OCI-LY7 (cell line): ENCODE results near the gene PRKX.

Source experiments
- EZH2phosphoT487 ChIP-seq: fragments of 200-600 bp; sonication (generic); IDR thresholded peaks from 2 replicates; pipeline ENCODE4 v1.6.1; 2018; ENCODE audit warnings: low read depth, borderline replicate concordance, mild to moderate bottlenecking, mixed run types, antibody characterized with exemption, low read length, moderate library complexity, mixed read lengths
- TF ChIP-seq, protein P1 (sequence below): fragments of 200-600 bp; sonication (generic); conservative IDR thresholded peaks from 2 replicates; pipeline ENCODE4 v1.5.1; 2014; ENCODE audit warnings: mild to moderate bottlenecking, antibody characterized with exemption, low read length, moderate library complexity, mixed read lengths

DNA sequence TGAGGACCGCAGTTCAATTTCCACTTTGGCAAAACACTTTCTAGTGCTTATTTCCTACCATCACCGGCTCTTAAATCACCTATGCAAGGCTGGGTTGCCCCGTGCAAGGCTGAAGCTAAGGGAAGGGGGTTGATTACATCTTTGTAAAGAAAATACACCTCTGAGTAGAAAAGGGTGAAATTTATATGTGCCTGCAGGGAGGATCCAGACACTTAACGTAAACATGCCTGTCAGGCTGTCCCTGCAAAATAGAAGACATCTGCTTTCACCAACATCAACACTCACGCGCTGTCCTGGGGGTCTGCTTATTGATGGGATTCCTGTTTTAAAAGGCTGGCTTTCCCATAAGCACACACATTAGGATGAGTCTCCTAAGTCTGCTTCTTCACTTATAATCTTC is 92.0 kb downstream of the PRKX start:
- TF ChIP-seq, protein P1, sequence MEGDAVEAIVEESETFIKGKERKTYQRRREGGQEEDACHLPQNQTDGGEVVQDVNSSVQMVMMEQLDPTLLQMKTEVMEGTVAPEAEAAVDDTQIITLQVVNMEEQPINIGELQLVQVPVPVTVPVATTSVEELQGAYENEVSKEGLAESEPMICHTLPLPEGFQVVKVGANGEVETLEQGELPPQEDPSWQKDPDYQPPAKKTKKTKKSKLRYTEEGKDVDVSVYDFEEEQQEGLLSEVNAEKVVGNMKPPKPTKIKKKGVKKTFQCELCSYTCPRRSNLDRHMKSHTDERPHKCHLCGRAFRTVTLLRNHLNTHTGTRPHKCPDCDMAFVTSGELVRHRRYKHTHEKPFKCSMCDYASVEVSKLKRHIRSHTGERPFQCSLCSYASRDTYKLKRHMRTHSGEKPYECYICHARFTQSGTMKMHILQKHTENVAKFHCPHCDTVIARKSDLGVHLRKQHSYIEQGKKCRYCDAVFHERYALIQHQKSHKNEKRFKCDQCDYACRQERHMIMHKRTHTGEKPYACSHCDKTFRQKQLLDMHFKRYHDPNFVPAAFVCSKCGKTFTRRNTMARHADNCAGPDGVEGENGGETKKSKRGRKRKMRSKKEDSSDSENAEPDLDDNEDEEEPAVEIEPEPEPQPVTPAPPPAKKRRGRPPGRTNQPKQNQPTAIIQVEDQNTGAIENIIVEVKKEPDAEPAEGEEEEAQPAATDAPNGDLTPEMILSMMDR: no peak
- no peak for TF ChIP-seq EZH2phosphoT487
